Activated CD4-positive, alpha-beta T cell treated with anti-CD3 and anti-CD28 coated beads, Interleukin-2, amount 50 U/mL, for 48 hours (primary cell): ENCODE measurements around the gene HINT1.

Experiments
- DNase-seq, 2 experiments: peaks; one replicate each; pipeline ENCODE4 v3.0.0-alpha.2; 2020

HINT1 gene

DNA sequence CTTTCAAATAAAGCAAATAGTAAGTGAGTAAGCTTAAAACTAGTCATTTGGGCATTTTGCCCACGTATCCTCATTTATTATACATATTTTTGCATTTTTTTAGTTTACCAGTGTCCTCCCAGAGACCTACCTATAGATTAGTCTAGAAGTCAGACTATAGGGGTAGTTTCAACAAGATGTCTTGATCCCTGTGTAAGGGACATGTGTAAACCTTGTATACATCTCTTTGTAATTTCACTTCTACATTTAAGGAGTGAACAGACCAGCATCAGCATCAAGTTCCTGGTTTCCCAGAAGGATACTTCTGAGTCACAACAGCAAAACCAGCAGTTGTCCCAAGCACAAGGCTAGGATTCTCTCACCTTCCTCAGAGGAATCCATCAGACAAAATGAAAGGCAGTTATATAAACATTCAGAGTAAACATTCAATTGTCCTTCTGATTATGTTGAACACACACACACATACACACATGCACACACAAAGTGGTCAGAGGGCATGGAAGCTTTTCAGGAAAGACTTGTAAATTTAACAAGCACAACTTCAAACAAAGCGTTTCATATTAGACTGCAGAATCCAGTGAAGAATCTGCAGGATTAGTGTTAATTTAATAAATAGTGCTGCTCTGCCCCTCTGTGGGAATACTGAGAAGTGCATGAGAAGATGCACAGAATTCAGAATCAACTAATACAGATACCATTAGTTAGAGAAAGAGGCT lies 55.4 kb downstream of the HINT1 start:
- DNase-seq, result peak in 1 of 2 experiments; percentile 19
